ENCODE results near the gene MS4A15.
"Not testable (repeated sequence)": the region's sequence is repeated elsewhere in the genome, so short reads cannot be mapped to it uniquely, and the experiment has no call there.

The MS4A15 gene

DNA sequence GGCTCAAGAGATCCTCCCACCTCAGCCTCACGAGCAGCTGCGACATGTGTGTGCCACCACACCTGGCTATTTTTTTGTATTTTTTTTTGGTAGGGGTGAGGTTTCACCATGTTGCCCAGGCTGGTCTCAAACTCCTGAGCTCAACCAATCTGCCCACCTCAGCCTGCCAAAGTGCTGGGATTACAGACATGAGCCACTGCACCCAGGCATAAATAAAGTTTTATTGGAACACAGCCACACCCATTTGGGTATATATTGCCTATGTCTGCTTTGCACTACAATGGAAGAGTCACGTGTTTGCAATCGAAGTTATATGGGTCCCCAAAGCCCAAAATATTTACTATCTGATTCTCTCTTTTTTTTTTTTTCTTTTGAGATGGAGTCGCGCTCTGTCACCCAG is 1.8 kb upstream of the MS4A15 start:
- DNase-seq (ENCODE audit: low read depth in 2 of 2) = no peak

DNA sequence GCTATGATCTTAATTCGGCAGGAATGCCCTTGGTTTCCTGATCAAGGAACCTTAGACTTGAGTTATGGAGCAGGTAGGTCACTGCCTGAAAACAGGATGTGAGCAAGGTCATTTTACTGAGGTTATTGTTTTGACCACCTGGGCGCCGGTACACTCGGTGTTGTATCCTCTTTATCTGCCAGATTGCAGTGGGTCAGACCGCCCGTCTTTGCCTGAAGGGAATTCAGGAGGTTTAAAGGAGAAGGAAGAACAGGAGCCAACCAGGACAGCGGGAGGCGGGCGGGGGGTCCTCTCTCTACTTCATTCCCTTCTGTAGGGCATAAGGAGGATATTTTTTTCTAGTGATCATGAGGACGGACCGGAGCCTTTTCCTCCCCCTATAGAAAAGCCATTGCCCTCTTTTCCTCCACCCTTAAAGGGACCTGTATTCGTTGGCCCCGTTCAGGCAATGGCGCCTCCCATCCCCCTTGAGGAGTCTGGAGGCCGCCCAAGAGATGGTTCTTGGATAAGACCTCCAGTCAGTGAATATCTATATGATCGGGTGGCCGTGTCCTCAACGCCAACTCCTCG is 649 bp downstream of the MS4A15 start:
- no peak for DNase-seq (ENCODE audit: low read depth in 2 of 2)

DNA sequence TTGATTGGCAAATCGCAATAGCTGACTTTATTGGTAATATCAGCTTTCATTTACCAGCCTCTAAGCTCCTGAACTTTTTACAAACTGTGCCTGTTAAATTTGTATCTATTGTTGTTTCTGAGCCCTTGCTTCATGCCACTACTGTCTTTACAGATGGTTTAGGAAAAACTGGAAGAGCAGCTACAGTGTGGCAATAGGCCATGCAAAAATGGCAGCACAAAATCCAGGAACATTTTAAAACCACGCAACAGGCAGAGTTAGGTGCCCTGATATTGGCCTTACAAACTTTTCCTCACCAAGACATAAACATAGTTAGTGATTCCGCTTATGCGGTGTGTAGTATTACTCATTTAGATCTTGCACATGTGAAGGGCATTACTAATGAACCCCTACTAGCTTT is 2.0 kb downstream of the MS4A15 start:
- not testable (repeated sequence) for DNase-seq (ENCODE audit: low read depth in 2 of 2)

- not testable (repeated sequence) for DNase-seq (ENCODE audit: low read depth in 2 of 2)
Observed at GRCh38 chr11:60759438-60760225, 3.0 kb downstream of the MS4A15 start.

DNA sequence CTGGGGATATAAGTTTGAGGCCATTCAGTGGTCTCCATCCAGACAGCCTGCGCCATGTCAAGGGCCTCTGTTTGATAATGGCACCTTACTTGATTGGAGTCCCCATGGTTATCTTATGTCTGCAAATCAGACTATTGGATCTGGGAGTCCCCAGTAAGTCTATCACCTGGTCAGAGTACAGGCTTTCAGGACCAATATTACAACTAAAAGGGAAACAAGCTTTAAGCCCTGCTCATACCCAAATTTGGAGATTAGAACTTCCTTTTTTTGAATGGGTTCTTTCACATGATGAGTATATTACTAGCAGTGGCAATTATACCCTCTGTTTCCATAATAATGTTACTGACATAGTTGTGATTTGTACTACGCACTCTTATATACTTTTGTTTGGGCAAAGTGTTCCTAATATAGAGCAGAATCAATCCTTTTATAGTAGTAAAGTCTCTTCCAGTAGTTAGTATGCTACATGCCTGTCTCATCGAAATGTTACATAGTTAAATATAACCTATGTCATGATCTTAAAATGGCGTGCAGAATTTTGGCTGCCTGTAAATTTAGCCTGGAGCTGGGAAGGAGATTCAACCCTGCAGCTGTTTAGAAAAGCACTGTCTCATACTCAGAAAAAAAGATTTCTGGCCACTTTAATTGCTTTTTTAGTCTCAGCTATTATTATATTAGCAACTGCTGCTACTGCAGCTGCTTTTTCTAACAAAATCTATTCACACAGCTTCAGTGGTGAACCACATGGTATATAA is 4.9 kb downstream of the MS4A15 start:
- DNase-seq (ENCODE audit: low read depth in 2 of 2) = no peak

DNA sequence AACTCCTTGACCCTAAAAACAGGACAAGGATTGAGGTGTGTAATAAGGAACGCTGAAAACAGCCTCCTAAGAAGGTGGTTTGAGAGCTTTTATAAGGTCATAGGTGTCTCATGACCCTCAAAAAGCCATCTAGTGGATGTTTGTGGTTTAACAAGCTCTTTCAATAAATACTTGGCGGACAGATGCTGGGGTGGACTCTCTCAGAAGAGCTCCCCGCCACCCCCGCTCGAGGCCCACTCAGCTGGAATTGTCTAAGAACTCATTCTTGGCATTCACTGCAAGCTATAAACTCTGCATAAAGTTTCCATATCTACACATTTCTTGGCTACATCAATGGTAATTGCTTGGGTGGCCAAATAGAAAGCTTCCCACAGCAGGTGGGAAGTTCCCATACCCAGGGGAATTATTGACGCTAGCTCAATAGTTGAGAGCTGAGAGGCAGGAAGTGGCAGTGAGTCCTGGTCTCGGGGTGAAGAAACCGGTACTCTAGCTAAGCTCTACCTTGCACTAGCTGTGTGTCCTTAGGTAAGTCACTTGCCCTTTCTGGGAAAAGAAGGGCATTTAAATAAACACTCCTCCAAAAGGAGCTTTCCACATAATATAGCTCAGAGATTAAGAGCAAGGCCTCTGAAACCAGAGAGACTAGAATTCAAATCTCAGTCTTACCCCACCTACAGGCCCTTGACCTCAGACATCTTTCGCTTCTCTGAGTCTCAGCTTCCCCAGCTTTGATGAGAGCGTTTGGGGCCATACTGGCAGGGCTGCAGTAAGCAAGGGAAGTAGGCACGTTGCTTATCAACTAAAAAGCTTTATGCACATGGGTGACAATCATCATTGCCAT is 6.4 kb downstream of the MS4A15 start:
- DNase-seq (ENCODE audit: low read depth in 2 of 2) = no peak

- no peak for DNase-seq (ENCODE audit: low read depth in 2 of 2)
Observed at GRCh38 chr11:60763692-60764369, 7.2 kb downstream of the MS4A15 start.

DNA sequence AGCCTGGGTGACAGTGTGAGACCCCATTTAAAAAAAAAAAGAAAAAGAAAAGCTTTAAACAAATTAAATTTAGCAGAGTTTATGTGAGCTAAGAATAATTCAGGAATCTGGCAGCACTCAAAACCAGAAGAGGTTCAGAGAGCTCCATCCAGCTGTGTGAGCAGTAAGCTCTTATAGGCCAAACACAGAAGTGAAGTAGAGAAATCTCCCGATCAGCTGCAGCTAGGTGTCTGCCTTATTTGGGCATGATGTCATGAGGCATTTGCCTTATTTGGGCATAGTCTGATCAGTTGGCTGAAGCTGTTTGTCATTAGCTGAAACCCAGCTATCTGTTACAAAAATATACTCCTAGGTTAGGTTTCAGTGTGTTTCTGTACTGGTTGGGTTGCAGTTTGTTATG is 8.2 kb downstream of the MS4A15 start:
- no peak for DNase-seq (ENCODE audit: low read depth in 2 of 2)

DNA sequence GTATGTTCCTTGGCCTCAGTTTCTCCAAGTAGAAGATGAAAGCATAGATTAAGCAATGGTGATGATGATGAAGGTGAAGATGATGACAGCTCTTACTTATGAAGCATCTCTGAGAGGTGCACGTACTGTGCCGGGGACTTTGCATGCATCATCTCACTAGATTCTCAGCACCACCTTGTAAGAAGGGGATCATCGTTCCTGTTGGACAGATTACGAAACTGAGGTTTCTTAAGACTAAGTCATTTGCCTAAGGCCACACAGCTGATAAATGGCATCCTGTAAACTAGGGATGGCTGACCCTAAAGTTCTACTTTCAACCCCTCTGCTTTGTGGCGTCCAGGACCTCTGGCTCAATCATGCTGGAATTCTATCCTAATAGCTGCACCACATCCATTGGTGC is 8.7 kb downstream of the MS4A15 start:
- DNase-seq (ENCODE audit: low read depth in 2 of 2) = no peak

DNA sequence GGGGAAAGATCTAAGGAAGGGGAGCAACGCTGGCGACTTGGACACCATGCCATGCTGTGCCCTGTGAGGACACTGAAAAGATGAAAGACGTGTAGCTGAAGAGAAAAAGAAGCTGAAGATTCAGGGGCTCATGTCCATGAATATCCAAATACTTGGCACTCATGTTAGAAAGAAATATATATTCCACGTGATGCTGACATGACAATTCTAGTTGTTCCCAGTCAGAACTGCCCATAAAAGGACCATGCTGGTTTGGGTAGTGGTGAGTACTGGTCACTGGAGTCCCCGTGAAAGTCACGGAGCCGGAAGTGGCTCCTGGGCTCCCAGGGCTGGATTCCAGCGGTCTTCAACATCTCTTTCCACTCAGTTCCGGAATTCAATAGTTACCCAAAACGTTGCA is 9.9 kb downstream of the MS4A15 start:
- no peak for DNase-seq (ENCODE audit: low read depth in 2 of 2)

GRCh38 chr11:60767388-60767811 is 10.7 kb downstream of the MS4A15 start:
- peak in 1 of 2 donors; percentile 8 for DNase-seq (ENCODE audit: low read depth in 2 of 2)

- no peak for DNase-seq (ENCODE audit: low read depth in 2 of 2)
Observed at GRCh38 chr11:60768202-60768601, 11.5 kb downstream of the MS4A15 start.

DNA sequence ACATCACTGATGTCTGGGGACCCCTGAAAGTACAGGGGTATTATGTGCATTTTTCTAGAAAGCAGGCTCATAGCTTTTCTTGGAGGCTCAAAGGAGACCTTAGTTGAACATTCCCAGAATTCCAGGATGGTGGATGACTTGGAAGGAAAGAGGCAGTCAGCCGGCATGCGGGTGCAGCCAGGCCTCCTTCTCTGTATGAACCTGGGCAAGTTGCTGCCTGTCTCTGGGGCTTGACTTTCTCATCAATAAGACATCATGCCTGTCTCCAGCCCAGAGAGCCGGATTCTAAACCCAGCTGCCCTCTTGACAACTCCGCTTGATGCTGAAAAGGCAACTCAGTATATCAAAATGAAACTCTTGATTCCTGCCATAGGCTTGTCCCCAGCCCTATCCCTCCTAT is 12.6 kb downstream of the MS4A15 start:
- no peak for DNase-seq (ENCODE audit: low read depth in 2 of 2)

DNA sequence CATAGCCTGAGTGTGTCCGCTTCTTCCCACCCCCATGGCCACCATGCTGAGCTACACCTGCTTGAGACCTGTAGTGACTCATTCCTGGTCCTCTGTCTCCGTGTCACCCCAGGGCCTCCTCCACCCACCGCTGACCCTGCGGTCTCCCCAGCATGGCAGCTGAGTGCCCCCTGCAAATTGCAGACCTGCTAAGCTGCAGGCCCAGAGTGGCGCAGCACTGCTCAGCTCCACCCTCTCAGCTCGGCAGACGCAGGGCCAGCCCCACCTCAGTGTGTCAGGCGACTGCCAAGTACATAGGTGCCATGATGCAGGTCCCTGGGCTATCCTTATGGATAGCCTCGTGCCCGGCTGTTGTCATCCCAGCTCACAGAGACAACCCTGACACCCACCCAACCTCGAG is 13.1 kb downstream of the MS4A15 start:
- no peak for DNase-seq (ENCODE audit: low read depth in 2 of 2)

- no peak for DNase-seq (ENCODE audit: low read depth in 2 of 2)
Observed at GRCh38 chr11:60771146-60771545, 14.5 kb downstream of the MS4A15 start.

GRCh38 chr11:60771879-60772525 is 15.3 kb downstream of the MS4A15 start:
- no peak for DNase-seq (ENCODE audit: low read depth in 2 of 2)

- no peak for DNase-seq (ENCODE audit: low read depth in 2 of 2)
Observed at GRCh38 chr11:60772666-60773065, 16.0 kb downstream of the MS4A15 start.

- DNase-seq (ENCODE audit: low read depth in 2 of 2) = no peak
Observed at GRCh38 chr11:60774726-60775125, 18.1 kb downstream of the MS4A15 start.

- DNase-seq (ENCODE audit: low read depth in 2 of 2) = peak; percentile 76 to 79
Observed at GRCh38 chr11:60775420-60775961, 18.8 kb downstream of the MS4A15 start.

DNA sequence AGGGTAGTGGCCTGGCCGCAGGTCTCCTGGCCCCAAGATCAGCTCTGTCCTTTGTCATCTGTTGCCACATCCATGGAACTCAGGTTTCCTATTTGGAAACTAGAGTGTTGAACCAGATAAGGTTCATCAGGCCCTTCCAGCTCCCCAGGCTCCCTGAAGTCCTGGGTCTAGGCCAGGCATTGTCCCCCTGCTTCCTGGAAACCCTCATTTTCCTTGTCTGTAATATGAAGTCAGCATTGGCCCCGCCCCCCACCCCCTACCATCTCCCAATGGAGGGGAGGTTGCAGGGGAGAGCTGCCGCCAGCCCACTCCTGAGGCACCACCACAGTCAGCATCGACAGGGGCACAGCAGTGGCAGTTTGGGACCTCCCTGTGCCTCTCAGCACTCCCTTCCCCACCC is 19.5 kb downstream of the MS4A15 start:
- no peak for DNase-seq (ENCODE audit: low read depth in 2 of 2)

- no peak for DNase-seq (ENCODE audit: low read depth in 2 of 2)
Observed at GRCh38 chr11:60777106-60777505, 20.4 kb downstream of the MS4A15 start.

All from activated CD4-positive, alpha-beta T cell treated with anti-CD3 and anti-CD28 coated beads for 24 hours (primary cell).